Activated CD8-positive, alpha-beta memory T cell treated with anti-CD3 and anti-CD28 coated beads, Interleukin-2, amount 50 U/mL, for 4 hours (primary cell): ENCODE data around the gene ID3.

Source experiments
- DNase-seq: peaks from one replicate; pipeline ENCODE4 v3.0.0-alpha.2; 2020

ID3 gene

GRCh38 chr1:23524716-23525401 lies 34.4 kb downstream of the ID3 start:
- no peak for DNase-seq

- no peak for DNase-seq
These were observed 35.1 kb downstream of the ID3 start for GRCh38 chr1:23524163-23524562.

GRCh38 chr1:23522244-23522982 lies 36.9 kb downstream of the ID3 start:
- DNase-seq = no peak

GRCh38 chr1:23521588-23521987 lies 37.7 kb downstream of the ID3 start:
- no peak for DNase-seq

- DNase-seq = no peak
These were observed 41.7 kb downstream of the ID3 start for GRCh38 chr1:23517581-23517980.

- no peak for DNase-seq
These were observed 43.4 kb downstream of the ID3 start for GRCh38 chr1:23515905-23516304.

GRCh38 chr1:23514111-23514679 lies 45.1 kb downstream of the ID3 start:
- DNase-seq = no peak

GRCh38 chr1:23509896-23510295 lies 49.4 kb downstream of the ID3 start:
- DNase-seq = no peak
